NCI-H2107 (cell line): ENCODE data around the gene PCDHB4.
"Not testable (repeated sequence)": the region's sequence is repeated elsewhere in the genome, so short reads cannot be mapped to it uniquely, and the experiment has no call there.

Experiments
- DNase-seq: peaks from one replicate; lab custom pipeline; 2025; lab: John Stamatoyannopoulos, UW

PCDHB4 gene

GRCh38 chr5:141121563-141121962 lies at the start of gene PCDHB4:
Gene PCDHB4, plus strand, starts transcription at chr5:141121818. Its CDS starts 181 bp downstream, at chr5:141121999.
- no peak for DNase-seq

- no peak for DNase-seq
Measured at GRCh38 chr5:141077826-141078225, 43.8 kb upstream of the PCDHB4 start.

GRCh38 chr5:141082228-141082627 lies 39.4 kb upstream of the PCDHB4 start:
- DNase-seq, result no peak

- no peak for DNase-seq
Measured at GRCh38 chr5:141084487-141084989, 37.1 kb upstream of the PCDHB4 start.

GRCh38 chr5:141094481-141095262 lies 26.9 kb upstream of the PCDHB4 start, which contains the start of gene PCDHB2:
Gene PCDHB2, plus strand, starts transcription at chr5:141094615. Its CDS starts 176 bp downstream, at chr5:141094791.
- DNase-seq, result no peak

GRCh38 chr5:141095263-141095641 lies 26.4 kb upstream of the PCDHB4 start:
- DNase-seq, result no peak

- not testable (repeated sequence) for DNase-seq
Measured at GRCh38 chr5:141096181-141096580, 25.4 kb upstream of the PCDHB4 start.

- not testable (repeated sequence) for DNase-seq
Measured at GRCh38 chr5:141096586-141096985, 25.0 kb upstream of the PCDHB4 start.

GRCh38 chr5:141100243-141100805 lies 21.3 kb upstream of the PCDHB4 start, which contains the start of gene PCDHB3:
Gene PCDHB3, plus strand, starts transcription at chr5:141100473. Its CDS starts 177 bp downstream, at chr5:141100650.
- DNase-seq, result peak; percentile 70

GRCh38 chr5:141101059-141101458 lies 20.6 kb upstream of the PCDHB4 start:
- DNase-seq, result no peak

GRCh38 chr5:141102070-141102469 lies 19.5 kb upstream of the PCDHB4 start:
- not testable (repeated sequence) for DNase-seq

- not testable (repeated sequence) for DNase-seq
Measured at GRCh38 chr5:141102471-141102870, 19.1 kb upstream of the PCDHB4 start.

GRCh38 chr5:141105350-141105749 lies 16.3 kb upstream of the PCDHB4 start:
- no peak for DNase-seq

- no peak for DNase-seq
Measured at GRCh38 chr5:141119250-141119649, 2.4 kb upstream of the PCDHB4 start.

- DNase-seq, result no peak
Measured at GRCh38 chr5:141121985-141122384, 367 bp downstream of the PCDHB4 start.

GRCh38 chr5:141123396-141124135 lies 1.9 kb downstream of the PCDHB4 start:
- not testable (repeated sequence) for DNase-seq

GRCh38 chr5:141127305-141127704 lies 5.7 kb downstream of the PCDHB4 start:
- no peak for DNase-seq

- DNase-seq, result no peak
Measured at GRCh38 chr5:141135030-141135717, 13.6 kb downstream of the PCDHB4 start, which contains the start of gene PCDHB5. Gene PCDHB5, plus strand, starts transcription at chr5:141135206. Its CDS starts 229 bp downstream, at chr5:141135435.

GRCh38 chr5:141135718-141136266 lies 14.2 kb downstream of the PCDHB4 start:
- no peak for DNase-seq

- DNase-seq, result not testable (repeated sequence)
Measured at GRCh38 chr5:141137346-141137745, 15.7 kb downstream of the PCDHB4 start.

- DNase-seq, result no peak
Measured at GRCh38 chr5:141149812-141150211, 28.2 kb downstream of the PCDHB4 start, which contains the start of gene PCDHB6. Gene PCDHB6, plus strand, starts transcription at chr5:141150057. Its CDS starts 201 bp downstream, at chr5:141150258.
